Smooth muscle cell (in vitro differentiated cells): Measurements from ENCODE around the gene VMP1. TPM values are rescaled to one million over a fixed set of nuclear protein-coding genes. Genes with fewer than 3 reads are reported as not detected.

ENCODE experiments used
- DNase-seq: peaks from one replicate; lab custom pipeline; 2025; ENCODE audit not compliant: unreplicated experiment; lab: John Stamatoyannopoulos, UW
- H2AFZ ChIP-seq: fragments of 200-600 bp; sonication (generic); 2 replicates; pipeline ENCODE4 v1.6.0; 2016; ENCODE audit warnings: antibody characterized with exemption, low read depth, mild to moderate bottlenecking
- H3F3A ChIP-seq: fragments of 200-600 bp; sonication (generic); 2 replicates; pipeline ENCODE4 v1.6.0; 2017; ENCODE audit warnings: antibody characterized with exemption, low read depth
- H3K27ac ChIP-seq: fragments of 200-600 bp; sonication (generic); 2 replicates; pipeline ENCODE4 v1.5.1; 2016; ENCODE audit warnings: low read depth, mild to moderate bottlenecking
- H3K27me3 ChIP-seq: fragments of 200-600 bp; sonication (generic); 2 replicates; pipeline ENCODE4 v1.6.1; 2016; ENCODE audit warnings: low read depth, mild to moderate bottlenecking
- H3K36me3 ChIP-seq: fragments of 200-600 bp; sonication (generic); 2 replicates; pipeline ENCODE4 v1.5.1; 2016; ENCODE audit warnings: low read depth
- H3K4me1 ChIP-seq: fragments of 200-600 bp; sonication (generic); 2 replicates; pipeline ENCODE4 v1.5.1; 2016; ENCODE audit warnings: low read depth
- H3K4me2 ChIP-seq: fragments of 200-600 bp; sonication (generic); 2 replicates; pipeline ENCODE4 v1.6.0; 2016; ENCODE audit warnings: mild to moderate bottlenecking
- H3K4me3 ChIP-seq: fragments of 200-600 bp; sonication (generic); 2 replicates; pipeline ENCODE4 v1.5.1; 2016; ENCODE audit warnings: mild to moderate bottlenecking
- H3K79me2 ChIP-seq: fragments of 200-600 bp; sonication (generic); 2 replicates; pipeline ENCODE4 v1.6.0; 2016; ENCODE audit warnings: low read depth, mild to moderate bottlenecking
- H3K9ac ChIP-seq: fragments of 200-600 bp; sonication (generic); 2 replicates; pipeline ENCODE4 v1.6.0; 2016; ENCODE audit warnings: low read depth
- H3K9me3 ChIP-seq: fragments of 200-600 bp; sonication (generic); replicated peaks from 2 replicates; pipeline ENCODE4 v1.5.1; 2016; ENCODE audit warnings: low read depth
- H4K20me1 ChIP-seq: fragments of 200-600 bp; sonication (generic); 2 replicates; pipeline ENCODE4 v1.6.0; 2016; ENCODE audit warnings: low read depth
- WGBS: methylation state at CpG from one replicate; pipeline ENCODE4 v1.1.7; 2016; ENCODE audit warnings: low lambda C conversion rate; 5-methylcytosine and 5-hydroxymethylcytosine counted together
- polyA plus RNA-seq: library from polyadenylated mRNA; unstranded; fragments of >200 nt; fragmentation: Nextera tagmentation; extraction: Ambion mirVana; gene quantifications from 2 replicates; pipeline ENCODE4 v1.2.1, GENCODE V29; 2016
- total RNA-seq: library from RNA; depleted of rRNA; stranded (reverse); fragments of >200 nt; gene quantifications from 2 replicates; pipeline ENCODE4 v1.2.3, GENCODE V29; 2014
- TF ChIP-seq, protein P1 (sequence below): fragments of 200-600 bp; sonication (generic); IDR thresholded peaks from 2 replicates; pipeline ENCODE4 v1.5.1; 2017; ENCODE audit warnings: borderline replicate concordance, mild to moderate bottlenecking, antibody characterized with exemption; ENCODE audit not compliant: insufficient read depth, poor library complexity, severe bottlenecking

Gene VMP1
- total and polyA plus RNA-seq, 2 experiments from 2014 or later, result 102 to 545 TPM

DNA sequence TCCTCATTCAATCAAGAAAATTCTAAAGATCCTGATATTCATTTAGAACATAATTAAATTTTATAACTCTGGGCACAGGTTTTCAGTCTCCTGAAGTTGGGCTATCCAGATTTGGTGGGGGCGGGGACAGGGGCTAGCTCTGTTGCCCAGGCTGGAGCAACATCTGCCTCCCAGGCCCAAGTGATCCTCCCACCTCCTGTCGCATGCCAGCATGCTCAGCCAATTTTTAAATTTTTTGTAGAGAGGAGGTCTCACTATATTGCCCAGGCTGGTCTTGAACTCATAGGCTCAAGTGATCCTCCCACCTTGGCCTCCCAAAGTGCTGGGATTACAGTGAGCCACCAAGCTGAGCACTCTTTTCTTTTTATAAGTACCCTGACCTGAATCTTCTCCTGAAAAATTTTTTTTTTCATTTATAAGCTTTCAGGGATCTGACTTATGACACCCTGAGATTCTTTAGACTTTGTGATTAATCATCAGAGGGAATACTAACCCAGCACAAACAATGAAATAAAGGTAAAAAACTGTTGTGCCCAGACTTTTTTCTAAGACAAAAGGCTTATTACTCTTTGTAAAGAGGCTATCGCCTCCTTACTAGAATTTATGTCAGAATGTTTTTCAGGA lies 122.7 kb downstream of the VMP1 start:
- no peaks in the 10 kb centered on the region for H3K27me3 ChIP-seq
- H3K9ac ChIP-seq, result peak overlapping the region; percentile 93
- peak overlapping the region; percentile 80 for H3K4me2 ChIP-seq
- H3K9me3 ChIP-seq, result no peaks in the 10 kb centered on the region
- no peaks in the 10 kb centered on the region for H4K20me1 ChIP-seq
- no peak overlapping the region for H2AFZ ChIP-seq
- peak overlapping the region; percentile 98 for H3K27ac ChIP-seq
- peaks cover 23% of the 10 kb centered on the region for H3K4me1 ChIP-seq
- TF ChIP-seq, protein P1, sequence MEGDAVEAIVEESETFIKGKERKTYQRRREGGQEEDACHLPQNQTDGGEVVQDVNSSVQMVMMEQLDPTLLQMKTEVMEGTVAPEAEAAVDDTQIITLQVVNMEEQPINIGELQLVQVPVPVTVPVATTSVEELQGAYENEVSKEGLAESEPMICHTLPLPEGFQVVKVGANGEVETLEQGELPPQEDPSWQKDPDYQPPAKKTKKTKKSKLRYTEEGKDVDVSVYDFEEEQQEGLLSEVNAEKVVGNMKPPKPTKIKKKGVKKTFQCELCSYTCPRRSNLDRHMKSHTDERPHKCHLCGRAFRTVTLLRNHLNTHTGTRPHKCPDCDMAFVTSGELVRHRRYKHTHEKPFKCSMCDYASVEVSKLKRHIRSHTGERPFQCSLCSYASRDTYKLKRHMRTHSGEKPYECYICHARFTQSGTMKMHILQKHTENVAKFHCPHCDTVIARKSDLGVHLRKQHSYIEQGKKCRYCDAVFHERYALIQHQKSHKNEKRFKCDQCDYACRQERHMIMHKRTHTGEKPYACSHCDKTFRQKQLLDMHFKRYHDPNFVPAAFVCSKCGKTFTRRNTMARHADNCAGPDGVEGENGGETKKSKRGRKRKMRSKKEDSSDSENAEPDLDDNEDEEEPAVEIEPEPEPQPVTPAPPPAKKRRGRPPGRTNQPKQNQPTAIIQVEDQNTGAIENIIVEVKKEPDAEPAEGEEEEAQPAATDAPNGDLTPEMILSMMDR, result no peak
- H3F3A ChIP-seq, result peaks cover 40% of the 10 kb centered on the region
- 74% methylated on average over 3 of the region's 3 CpGs for WGBS
- DNase-seq, result no peak
- peaks cover 36% of the 10 kb centered on the region for H3K79me2 ChIP-seq
- H3K4me3 ChIP-seq, result peak overlapping the region; percentile 35
- H3K36me3 ChIP-seq, result no peaks in the 10 kb centered on the region

DNA sequence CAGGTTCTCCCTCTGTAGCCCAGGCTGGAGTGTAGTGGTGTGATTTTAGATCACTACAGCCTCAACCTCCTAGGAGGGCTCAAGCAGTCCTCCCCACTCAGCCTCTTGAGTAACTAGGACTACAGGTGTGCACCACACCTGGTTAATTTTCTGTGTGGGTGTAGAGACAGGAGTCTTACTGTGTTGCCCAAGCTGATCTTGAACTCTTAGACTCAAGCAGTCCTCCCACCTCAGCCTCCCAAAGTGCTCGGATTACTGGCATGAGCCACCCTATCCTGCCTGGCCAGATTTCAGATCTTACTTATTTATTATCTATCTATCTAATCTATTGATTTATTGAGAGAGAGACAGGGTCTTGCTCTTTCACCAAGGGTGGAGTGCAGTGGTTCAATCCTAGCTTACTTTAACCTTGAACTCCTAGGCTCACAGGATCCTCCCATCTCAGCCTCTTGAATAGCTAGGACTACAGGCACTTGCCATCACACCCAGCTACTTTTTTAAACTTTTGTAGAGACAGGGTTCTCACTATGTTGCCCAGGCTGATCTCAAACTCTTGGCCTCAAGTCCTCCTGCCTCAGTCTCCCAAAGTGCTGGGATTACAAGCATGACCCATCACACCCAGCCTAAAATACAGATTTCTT lies 123.5 kb downstream of the VMP1 start:
- H3K36me3 ChIP-seq, result no peaks in the 10 kb centered on the region
- H3K9ac ChIP-seq, result peak overlapping the region; percentile 93
- TF ChIP-seq, protein P1, result no peak
- H3K79me2 ChIP-seq, result peaks cover 44% of the 10 kb centered on the region
- 88% methylated on average over 1 of the region's 1 CpG for WGBS
- no peak overlapping the region for H2AFZ ChIP-seq
- H3K27me3 ChIP-seq, result no peaks in the 10 kb centered on the region
- H3F3A ChIP-seq, result peaks cover 33% of the 10 kb centered on the region
- H3K4me1 ChIP-seq, result peaks cover 22% of the 10 kb centered on the region
- no peak overlapping the region for H3K4me3 ChIP-seq
- H3K27ac ChIP-seq, result peak overlapping the region; percentile 98
- H3K4me2 ChIP-seq, result peak overlapping the region; percentile 80
- DNase-seq, result no peak
- no peaks in the 10 kb centered on the region for H4K20me1 ChIP-seq
- no peaks in the 10 kb centered on the region for H3K9me3 ChIP-seq

DNA sequence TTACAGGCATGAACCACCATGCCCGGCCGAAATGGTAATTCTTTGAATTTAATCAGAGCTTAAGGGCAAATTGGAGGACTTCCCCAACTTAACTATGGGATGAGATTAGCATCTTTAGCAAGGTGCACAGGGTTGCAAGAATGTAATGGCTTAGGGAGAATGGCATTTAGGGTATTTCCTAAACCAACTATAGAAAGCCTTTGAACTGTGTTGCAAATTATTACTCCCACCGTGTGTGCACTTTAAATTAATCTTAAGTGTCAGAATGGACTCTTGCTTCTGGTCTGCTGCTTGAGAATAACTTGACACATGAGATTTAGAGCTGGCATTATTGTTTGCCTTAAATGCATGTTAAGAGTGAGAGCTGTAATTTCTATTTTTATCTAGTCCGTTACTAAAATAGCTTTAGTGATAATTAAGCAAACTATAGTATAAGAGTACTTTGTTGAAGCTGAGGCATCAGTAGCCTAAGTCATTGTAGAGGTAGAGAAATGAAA lies 125.5 kb downstream of the VMP1 start:
- Histone ChIP-seq H3K36me3 (no peaks in the 10 kb centered on the region), H3F3A (peaks cover 22% of the 10 kb centered on the region), H3K4me3 (no peak overlapping the region), H3K27ac (peak overlapping the region; percentile 98), H3K4me1 (peaks cover 22% of the 10 kb centered on the region), H3K4me2 (peak overlapping the region; percentile 5), H4K20me1 (no peaks in the 10 kb centered on the region), H3K27me3 (no peaks in the 10 kb centered on the region), H3K79me2 (peaks cover 46% of the 10 kb centered on the region), H3K9ac (no peak overlapping the region), H3K9me3 (no peaks in the 10 kb centered on the region), H2AFZ (no peak overlapping the region)
- WGBS, result 50% methylated on average over 4 of the region's 4 CpGs
- no peak for DNase-seq
- TF ChIP-seq, protein P1, result no peak
